Fibroblast of pulmonary artery (primary cell): Measurements from ENCODE around the gene SRGAP1.
"Not testable (repeated sequence)": the region's sequence is repeated elsewhere in the genome, so short reads cannot be mapped to it uniquely, and the experiment has no call there.

Experiments used
- DNase-seq: peaks from one replicate; pipeline ENCODE4 v3.0.0-alpha.2; 2010; ENCODE audit warnings: low read depth
- H3K4me3 ChIP-seq: replicated peaks from 2 replicates; pipeline ENCODE4 v1.5.1; 2011; ENCODE audit warnings: low read depth, mild to moderate bottlenecking, control low read depth, low read length, moderate library complexity
- CTCF ChIP-seq: IDR thresholded peaks from 2 replicates; pipeline ENCODE4 v1.5.1; 2011; ENCODE audit warnings: mild to moderate bottlenecking, control low read depth, low read length, inconsistent platforms; ENCODE audit errors: missing control alignments

Gene SRGAP1

GRCh38 chr12:64066776-64067175 lies 222.3 kb downstream of the SRGAP1 start:
- no peak for DNase-seq
- no peak overlapping the region for H3K4me3 ChIP-seq
- no peak for TF ChIP-seq CTCF

GRCh38 chr12:64070454-64070853 lies 226.0 kb downstream of the SRGAP1 start:
- DNase-seq = no peak

GRCh38 chr12:64072916-64073575 lies 228.5 kb downstream of the SRGAP1 start:
- DNase-seq = no peak
- no peak overlapping the region for H3K4me3 ChIP-seq

More at GRCh38 chr12:64070454-64070853, 226.0 kb downstream of the SRGAP1 start:
- H3K4me3 ChIP-seq = no peak overlapping the region
- no peak for TF ChIP-seq CTCF

GRCh38 chr12:64076565-64076964 lies 232.1 kb downstream of the SRGAP1 start:
- not testable (repeated sequence) for H3K4me3 ChIP-seq, DNase-seq

More at GRCh38 chr12:64072916-64073575, 228.5 kb downstream of the SRGAP1 start:
- TF ChIP-seq CTCF = no peak

- H3K4me3 ChIP-seq = no peak overlapping the region
- DNase-seq = peak; percentile 36
- peak; percentile 47 for TF ChIP-seq CTCF
These were observed 233.4 kb downstream of the SRGAP1 start for GRCh38 chr12:64077922-64078321.

GRCh38 chr12:64080319-64081007 lies 236.0 kb downstream of the SRGAP1 start:
- no peak for DNase-seq
- TF ChIP-seq CTCF = no peak
- H3K4me3 ChIP-seq = no peak overlapping the region

GRCh38 chr12:64081008-64081404 lies 236.5 kb downstream of the SRGAP1 start:
- H3K4me3 ChIP-seq = no peak overlapping the region
- no peak for TF ChIP-seq CTCF
- no peak for DNase-seq
